K562 (cell line): ENCODE results near the gene MAGEB18. TPM values are rescaled to one million over a fixed set of nuclear protein-coding genes. Genes with fewer than 3 reads are reported as not detected.

Experiments used
- ATAC-seq: fragments of 200-7000 bp; cut with Tn5 transposase; 3 replicates; pipeline ENCODE4 v1.9.1; 2020; ENCODE audit warnings: moderate library complexity
- BruUV-seq: library from RNA; stranded (reverse); fragments of 400-500 nt; replicated peaks from 2 replicates; lab custom pipeline; 2021; lab: Mats Ljungman, UMichigan
- CTCF ChIA-PET: fragments of 300-600 bp; formaldehyde crosslinking; extraction: SDS; loops from one replicate; lab custom pipeline; 2021; ENCODE audit warnings: low intra/inter-chr PET ratio; lab: Yijun Ruan, JAX
- POLR2A ChIA-PET: fragments of 300-600, 350-650 bp; sonication (Branson Sonifier 250); formaldehyde crosslinking; extraction: SDS; loops from one replicate; lab custom pipeline; 2021; ENCODE audit warnings: antibody characterized with exemption, inconsistent platforms; lab: Yijun Ruan, JAX
- DNase-seq, 4 experiments: peaks; one replicate each; pipeline versions ENCODE4 v3.0.0 to v3.0.0-alpha.2; 2011 to 2018; ENCODE audit warnings: low spot score in 3 of 4, mixed read lengths in 3 of 4; ENCODE audit errors: extremely low read depth in 1 of 4
- FAIRE-seq: peaks from 2 replicates; lab custom pipeline; 2011; peaks lifted over from hg19 to GRCh38; lab: Jason Lieb, UNC
- H2AFZ ChIP-seq: 2 replicates; pipeline ENCODE4 v1.6.0; 2011; ENCODE audit warnings: low read depth, low read length, control low read depth, inconsistent platforms
- H3K27ac ChIP-seq: fragments of 200-600 bp; 3 replicates; pipeline ENCODE4 v1.8.0; 2011; ENCODE audit warnings: low read depth, mild to moderate bottlenecking, control low read depth, inconsistent platforms, low read length, moderate library complexity, mixed read lengths; ENCODE audit errors: extremely low read depth
- H3K27me3 ChIP-seq, 2 experiments: fragments of 300-600 bp in 1 of 2; 2 replicates in 1 of 2; 3 replicates in 1 of 2; pipeline versions ENCODE4 v1.6.0 to v1.8.0; 2011; ENCODE audit warnings: inconsistent platforms in 2 of 2, low read length in 2 of 2, mild to moderate bottlenecking in 1 of 2, mixed read lengths in 1 of 2, moderate library complexity in 1 of 2; ENCODE audit not compliant: control insufficient read depth in 2 of 2, insufficient read depth in 2 of 2
- H3K36me3 ChIP-seq: fragments of 300-600 bp; 3 replicates; pipeline ENCODE4 v1.8.0; 2011; ENCODE audit warnings: mild to moderate bottlenecking, low read length, inconsistent platforms; ENCODE audit not compliant: control insufficient read depth, insufficient read depth
- H3K4me1 ChIP-seq, 2 experiments: fragments of 200-600 bp in 1 of 2; replicated peaks in 1 of 2; 2 replicates in 1 of 2; 3 replicates in 1 of 2; pipeline versions ENCODE4 v1.5.1 to v1.8.0; 2011; ENCODE audit warnings: inconsistent platforms in 2 of 2, low read length in 2 of 2, mild to moderate bottlenecking in 1 of 2, mixed read lengths in 1 of 2, moderate library complexity in 1 of 2; ENCODE audit not compliant: control insufficient read depth in 2 of 2, insufficient read depth in 2 of 2
- H3K4me2 ChIP-seq: 2 replicates; pipeline ENCODE4 v1.6.1; 2011; ENCODE audit warnings: low read length, control low read depth, inconsistent platforms, mixed read lengths; ENCODE audit not compliant: insufficient read depth
- H3K4me3 ChIP-seq: fragments of 200-600 bp; sonication (generic), shearing (Covaris generic); 2 replicates; pipeline ENCODE4 v1.5.1; 2016; ENCODE audit warnings: control low read depth, inconsistent platforms
- H3K79me2 ChIP-seq: fragments of 200-600 bp; 3 replicates; pipeline ENCODE4 v1.8.0; 2011; ENCODE audit warnings: low read length, inconsistent platforms; ENCODE audit not compliant: control insufficient read depth, insufficient read depth
- H3K9ac ChIP-seq, 2 experiments: 2 replicates each; pipeline versions ENCODE4 v1.6.0 to v1.6.1; 2011; ENCODE audit warnings: low read depth in 2 of 2, low read length in 2 of 2, control low read depth in 1 of 2, inconsistent platforms in 1 of 2, mild to moderate bottlenecking in 1 of 2, mixed read lengths in 1 of 2; ENCODE audit not compliant: insufficient read depth in 1 of 2
- H3K9me1 ChIP-seq: one replicate; pipeline ENCODE4 v1.6.0; 2011; ENCODE audit warnings: inconsistent platforms, mild to moderate bottlenecking, low read length, moderate library complexity; ENCODE audit not compliant: control insufficient read depth, insufficient read depth
- H3K9me3 ChIP-seq: replicated peaks from 2 replicates; pipeline ENCODE4 v1.5.1; 2011; ENCODE audit warnings: low read depth, low read length, inconsistent platforms; ENCODE audit not compliant: control insufficient read depth, insufficient read depth
- H4K20me1 ChIP-seq: replicated peaks from 2 replicates; pipeline ENCODE4 v1.6.1; 2011; ENCODE audit warnings: low read length, inconsistent platforms, mixed read lengths; ENCODE audit not compliant: control insufficient read depth, insufficient read depth
- BCOR ChIP-seq: fragments of 450-650 bp; IDR thresholded peaks from 2 replicates; pipeline ENCODE4 v1.6.1; 2016
- BHLHE40 ChIP-seq: IDR thresholded peaks from 2 replicates; pipeline ENCODE4 v1.6.1; 2011; ENCODE audit warnings: low read length, improper control_type of control experiment
- CREB1 ChIP-seq, 2 experiments: sonication (generic) in 1 of 2; formaldehyde crosslinking in 1 of 2; IDR thresholded peaks; 2 replicates each; pipeline versions ENCODE4 v1.6.1 to v1.8.0; 2012 to 2022; ENCODE audit warnings: inconsistent platforms in 1 of 2, mild to moderate bottlenecking in 1 of 2, missing genetic modification reagents in 1 of 2, moderate library complexity in 1 of 2
- GABPB1 ChIP-seq: sonication (generic); formaldehyde crosslinking; IDR thresholded peaks from 2 replicates; pipeline ENCODE4 v1.8.0; 2022; ENCODE audit warnings: mild to moderate bottlenecking, missing genetic modification reagents
- HNRNPL ChIP-seq: fragments of 200-400 bp; formaldehyde crosslinking; IDR thresholded peaks from 2 replicates; pipeline ENCODE4 v1.6.1; 2017; ENCODE audit warnings: low read depth, mild to moderate bottlenecking, low read length
- ILF3 ChIP-seq: fragments of 450-650 bp; IDR thresholded peaks from 2 replicates; pipeline ENCODE4 v1.6.1; 2018; ENCODE audit warnings: antibody characterized with exemption, mild to moderate bottlenecking, moderate library complexity, borderline replicate concordance
- NFE2L1 ChIP-seq: fragments of 450-650 bp; IDR thresholded peaks from 2 replicates; pipeline ENCODE4 v1.6.1; 2016; ENCODE audit warnings: missing genetic modification characterization, low read depth, mild to moderate bottlenecking, missing compliant biosample characterization, moderate library complexity, borderline replicate concordance
- NFIX ChIP-seq: fragments of 250-450 bp; sonication (Bioruptor Pico); IDR thresholded peaks from 2 replicates; pipeline ENCODE4 v1.4.0; 2020; ENCODE audit warnings: low read depth, mild to moderate bottlenecking, moderate library complexity
- PCBP1 ChIP-seq: fragments of 200-400 bp; formaldehyde crosslinking; IDR thresholded peaks from 2 replicates; pipeline ENCODE4 v1.6.1; 2018; ENCODE audit warnings: mild to moderate bottlenecking, low read depth, low read length; ENCODE audit not compliant: poor library complexity, severe bottlenecking
- YBX1 ChIP-seq: fragments of 450-650 bp; IDR thresholded peaks from 2 replicates; pipeline ENCODE4 v1.7.1; 2016; ENCODE audit warnings: mild to moderate bottlenecking
- ZNF24 ChIP-seq: fragments of 450-650 bp; IDR thresholded peaks from 2 replicates; pipeline ENCODE4 v1.6.1; 2016
- ZNF274 ChIP-seq: IDR thresholded peaks from 2 replicates; pipeline ENCODE4 v1.6.1; 2011; ENCODE audit warnings: low read depth, mild to moderate bottlenecking, low read length, moderate library complexity, borderline replicate concordance
- WGBS: fragments of 100-300 bp; shearing (Covaris generic); methylation state at CpG from one replicate; pipeline ENCODE4 v1.1.6; 2016; ENCODE audit warnings: low coverage, mixed read lengths; ENCODE audit not compliant: insufficient coverage; ENCODE audit errors: missing lambda C conversion rate; 5-methylcytosine and 5-hydroxymethylcytosine counted together
- in situ Hi-C: fragments of 300-500 bp; cut with MboI; formaldehyde crosslinking; loops from 4 replicates; pipeline ENCODE4 v1.15.0; 2018; ENCODE audit warnings: inconsistent platforms, mixed read lengths
- intact Hi-C: fragments of 100-400 bp; cut with micrococcal nuclease; formaldehyde crosslinking; loops from 2 replicates; pipeline ENCODE4 v1.14.2; 2022
- polyA plus RNA-seq, 8 experiments: library from polyadenylated mRNA; depleted of rRNA in 4 of 8; stranded (reverse) in 5 of 8; unstranded in 3 of 8; fragments of >200 nt; fragmentation: Nextera tagmentation in 2 of 8; fragmentation: Illumina TruSeq in 1 of 8; extraction: Ambion mirVana in 2 of 8; extraction: Trizol in 1 of 8; gene quantifications; 2 replicates each; pipeline versions ENCODE4 v1.2.1 to v1.2.3, GENCODE V29; 2011 to 2014; ENCODE audit warnings: inconsistent platforms in 1 of 8, missing spikeins in 1 of 8
- total RNA-seq, 7 experiments: library from RNA; depleted of rRNA in 6 of 7; stranded (reverse); fragments of >200 nt in 6 of 7; fragmentation: Illumina TruSeq in 2 of 7; extraction: Trizol in 2 of 7; gene quantifications; 2 replicates each; pipeline versions ENCODE4 v1.2.1 to v1.2.3, GENCODE V29; 2011 to 2021; ENCODE audit warnings: low replicate concordance in 1 of 7
- TF ChIP-seq, protein P1 (sequence below): sonication (generic); formaldehyde crosslinking; IDR thresholded peaks from 2 replicates; pipeline ENCODE4 v1.8.0; 2022; ENCODE audit warnings: mild to moderate bottlenecking, missing genetic modification reagents
- TF ChIP-seq, protein P2 (sequence below): sonication (generic); formaldehyde crosslinking; IDR thresholded peaks from 2 replicates; pipeline ENCODE4 v1.8.1; 2023; ENCODE audit warnings: mild to moderate bottlenecking, missing genetic modification reagents, moderate library complexity

MAGEB18 gene
- total and polyA plus RNA-seq, 9 of the 15 experiments (the other 6 are each of a cell fraction or from before 2014, with no cell fraction given): not detected

DNA sequence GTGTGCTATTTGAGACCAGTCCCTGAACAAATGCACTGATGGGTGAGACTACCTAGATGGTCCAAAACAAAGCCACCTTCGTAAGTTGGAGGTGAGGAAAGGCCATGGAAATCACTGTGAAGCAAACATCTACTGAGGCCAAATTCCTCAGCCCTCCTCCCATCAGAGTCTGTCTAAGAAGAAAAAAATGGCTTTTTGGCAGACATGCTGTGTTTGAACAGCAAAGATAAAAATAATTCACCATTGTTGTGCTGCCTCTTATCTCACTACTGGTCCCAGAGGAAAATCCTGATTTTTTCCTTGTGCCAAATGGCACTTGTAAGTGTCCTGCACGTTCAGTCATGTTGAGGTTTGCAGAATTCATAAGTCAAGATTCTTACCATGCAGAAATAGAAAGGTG lies 7.9 kb downstream of the MAGEB18 start:
- POLR2A ChIA-PET: no interaction called here

DNA sequence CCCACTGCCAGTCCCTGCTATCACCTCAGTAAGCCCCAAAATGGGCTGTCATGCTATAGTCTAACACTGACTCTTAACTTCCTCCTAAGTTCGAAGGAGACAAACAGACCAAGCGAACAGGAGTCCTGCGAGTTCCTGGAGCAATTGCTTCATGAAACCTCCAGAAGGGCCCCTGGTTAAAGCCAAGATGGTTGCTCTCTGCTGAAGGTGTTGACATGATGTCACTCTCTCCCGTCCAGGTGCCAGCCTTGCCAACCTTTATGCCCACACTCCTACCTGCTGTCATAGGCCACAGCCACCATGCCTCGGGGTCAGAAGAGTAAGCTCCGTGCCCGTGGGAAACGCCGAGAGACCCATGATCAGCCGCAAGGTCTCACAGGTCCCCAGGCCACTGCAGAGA lies 22.2 kb downstream of the MAGEB18 start, which contains the start of gene MAGEB6B:
TSS of gene MAGEB6B (plus strand) at position 301 of the 400 bp plus-strand sequence. CDS start at position 301, 0 bp downstream.
- H3K4me1 ChIP-seq: no peaks in the 10 kb centered on the region
- H3K4me2 ChIP-seq: no peak within 1 kb of the TSS
- FAIRE-seq (no peak), ATAC-seq (no peak), DNase-seq (no peak)
- no peak within 1 kb of the TSS for H3K4me3 ChIP-seq
- ChIA-PET CTCF (no interaction called here), POLR2A (no interaction called here)
- no peaks in the 10 kb centered on the region for H3K27me3 ChIP-seq
- no peak within 1 kb of the TSS for H3K9ac ChIP-seq
- WGBS: 0% methylated on average over 3 of the region's 10 CpGs
- no TSS peak for BruUV-seq
- H3K36me3 ChIP-seq: no peaks in the 10 kb centered on the region
- H4K20me1 ChIP-seq: no peaks in the 10 kb centered on the region
- no peaks in the 10 kb centered on the region for H3K79me2 ChIP-seq
- H3K9me3 ChIP-seq: no peaks in the 10 kb centered on the region
- no peaks in the 10 kb centered on the region for H3K9me1 ChIP-seq
- in situ Hi-C loops (no loop called here), intact Hi-C loops (no loop called here)
- no peak within 1 kb of the TSS for H2AFZ ChIP-seq
- H3K27ac ChIP-seq: no peak within 1 kb of the TSS
- TF ChIP-seq ILF3 (no peak), ZNF24 (no peak), NFIX (CRISPR knock-in tag) (no peak), YBX1 (no peak), GABPB1 (no peak), ZNF274 (no peak), HNRNPL (no peak), NFE2L1 (tag) (no peak)
- TF ChIP-seq, protein P1, sequence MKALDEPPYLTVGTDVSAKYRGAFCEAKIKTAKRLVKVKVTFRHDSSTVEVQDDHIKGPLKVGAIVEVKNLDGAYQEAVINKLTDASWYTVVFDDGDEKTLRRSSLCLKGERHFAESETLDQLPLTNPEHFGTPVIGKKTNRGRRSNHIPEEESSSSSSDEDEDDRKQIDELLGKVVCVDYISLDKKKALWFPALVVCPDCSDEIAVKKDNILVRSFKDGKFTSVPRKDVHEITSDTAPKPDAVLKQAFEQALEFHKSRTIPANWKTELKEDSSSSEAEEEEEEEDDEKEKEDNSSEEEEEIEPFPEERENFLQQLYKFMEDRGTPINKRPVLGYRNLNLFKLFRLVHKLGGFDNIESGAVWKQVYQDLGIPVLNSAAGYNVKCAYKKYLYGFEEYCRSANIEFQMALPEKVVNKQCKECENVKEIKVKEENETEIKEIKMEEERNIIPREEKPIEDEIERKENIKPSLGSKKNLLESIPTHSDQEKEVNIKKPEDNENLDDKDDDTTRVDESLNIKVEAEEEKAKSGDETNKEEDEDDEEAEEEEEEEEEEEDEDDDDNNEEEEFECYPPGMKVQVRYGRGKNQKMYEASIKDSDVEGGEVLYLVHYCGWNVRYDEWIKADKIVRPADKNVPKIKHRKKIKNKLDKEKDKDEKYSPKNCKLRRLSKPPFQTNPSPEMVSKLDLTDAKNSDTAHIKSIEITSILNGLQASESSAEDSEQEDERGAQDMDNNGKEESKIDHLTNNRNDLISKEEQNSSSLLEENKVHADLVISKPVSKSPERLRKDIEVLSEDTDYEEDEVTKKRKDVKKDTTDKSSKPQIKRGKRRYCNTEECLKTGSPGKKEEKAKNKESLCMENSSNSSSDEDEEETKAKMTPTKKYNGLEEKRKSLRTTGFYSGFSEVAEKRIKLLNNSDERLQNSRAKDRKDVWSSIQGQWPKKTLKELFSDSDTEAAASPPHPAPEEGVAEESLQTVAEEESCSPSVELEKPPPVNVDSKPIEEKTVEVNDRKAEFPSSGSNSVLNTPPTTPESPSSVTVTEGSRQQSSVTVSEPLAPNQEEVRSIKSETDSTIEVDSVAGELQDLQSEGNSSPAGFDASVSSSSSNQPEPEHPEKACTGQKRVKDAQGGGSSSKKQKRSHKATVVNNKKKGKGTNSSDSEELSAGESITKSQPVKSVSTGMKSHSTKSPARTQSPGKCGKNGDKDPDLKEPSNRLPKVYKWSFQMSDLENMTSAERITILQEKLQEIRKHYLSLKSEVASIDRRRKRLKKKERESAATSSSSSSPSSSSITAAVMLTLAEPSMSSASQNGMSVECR (CRISPR knock-in tag): no peak
- TF ChIP-seq, protein P2, sequence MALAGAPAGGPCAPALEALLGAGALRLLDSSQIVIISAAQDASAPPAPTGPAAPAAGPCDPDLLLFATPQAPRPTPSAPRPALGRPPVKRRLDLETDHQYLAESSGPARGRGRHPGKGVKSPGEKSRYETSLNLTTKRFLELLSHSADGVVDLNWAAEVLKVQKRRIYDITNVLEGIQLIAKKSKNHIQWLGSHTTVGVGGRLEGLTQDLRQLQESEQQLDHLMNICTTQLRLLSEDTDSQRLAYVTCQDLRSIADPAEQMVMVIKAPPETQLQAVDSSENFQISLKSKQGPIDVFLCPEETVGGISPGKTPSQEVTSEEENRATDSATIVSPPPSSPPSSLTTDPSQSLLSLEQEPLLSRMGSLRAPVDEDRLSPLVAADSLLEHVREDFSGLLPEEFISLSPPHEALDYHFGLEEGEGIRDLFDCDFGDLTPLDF: no peak

More for the DNA sequence above, 7.9 kb downstream of the MAGEB18 start:
- no peak for ATAC-seq
- DNase-seq: no peak
- no peaks in the 10 kb centered on the region for H3K36me3 ChIP-seq
- H2AFZ ChIP-seq: no peak overlapping the region
- no peak overlapping the region for H3K27ac ChIP-seq
- no peaks in the 10 kb centered on the region for H3K4me1 ChIP-seq
- FAIRE-seq: no peak
- CTCF ChIA-PET: no interaction called here
- H4K20me1 ChIP-seq: no peaks in the 10 kb centered on the region
- H3K4me2 ChIP-seq: no peak overlapping the region
- no peaks in the 10 kb centered on the region for H3K9me1 ChIP-seq
- in situ Hi-C loops: no loop called here
- H3K79me2 ChIP-seq: no peaks in the 10 kb centered on the region
- TF ChIP-seq BCOR (no peak), PCBP1 (no peak), CREB1 (IDR thresholded peaks at IDR 0.05) (no peak), CREB1 (CRISPR knock-in tag; IDR thresholded peaks at IDR 0.05) (no peak), BHLHE40 (no peak)
- no TSS peak for BruUV-seq
- WGBS: 5% methylated on average over 2 of the region's 2 CpGs
- H3K9ac ChIP-seq: no peak overlapping the region
- intact Hi-C loops: no loop called here
- no peak overlapping the region for H3K4me3 ChIP-seq
- no peaks in the 10 kb centered on the region for H3K9me3 ChIP-seq
- no peaks in the 10 kb centered on the region for H3K27me3 ChIP-seq
